Measurements from ENCODE around the gene MUC4.
"Not testable (repeated sequence)": the region's sequence is repeated elsewhere in the genome, so short reads cannot be mapped to it uniquely, and the experiment has no call there.

DNA sequence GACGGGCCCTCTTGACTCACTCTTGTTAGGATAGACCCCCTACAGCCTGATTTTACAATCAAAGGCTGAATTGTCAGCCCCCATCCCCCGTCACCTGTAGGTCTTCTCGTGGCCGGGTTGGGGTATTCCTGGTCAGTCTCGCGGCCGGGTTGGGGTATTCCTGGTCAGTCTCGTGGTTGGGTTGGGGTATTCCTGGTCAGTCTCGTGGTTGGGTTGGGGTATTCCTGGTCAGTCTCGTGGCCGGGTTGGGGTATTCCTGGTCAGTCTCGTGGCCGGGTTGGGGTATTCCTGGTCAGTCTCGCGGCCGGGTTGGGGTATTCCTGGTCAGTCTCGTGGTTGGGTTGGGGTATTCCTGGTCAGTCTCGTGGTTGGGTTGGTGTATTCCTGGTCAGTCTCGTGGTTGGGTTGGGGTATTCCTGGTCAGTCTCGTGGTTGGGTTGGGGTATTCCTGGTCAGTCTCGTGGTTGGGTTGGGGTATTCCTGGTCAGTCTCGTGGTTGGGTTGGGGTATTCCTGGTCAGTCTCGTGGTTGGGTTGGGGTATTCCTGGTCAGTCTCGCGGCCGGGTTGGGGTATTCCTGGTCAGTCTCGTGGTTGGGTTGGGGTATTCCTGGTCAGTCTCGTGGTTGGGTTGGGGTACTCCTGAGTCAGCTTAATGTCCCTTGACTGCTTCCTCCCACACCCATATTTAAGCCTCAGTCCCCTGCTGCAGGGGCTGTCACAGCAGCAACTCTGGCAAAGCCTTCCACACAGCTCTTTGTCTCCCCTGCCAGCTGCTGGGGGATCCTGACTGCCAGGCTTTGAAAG is 40.7 kb downstream of the MUC4 start:
- TF ChIP-seq, protein P1, sequence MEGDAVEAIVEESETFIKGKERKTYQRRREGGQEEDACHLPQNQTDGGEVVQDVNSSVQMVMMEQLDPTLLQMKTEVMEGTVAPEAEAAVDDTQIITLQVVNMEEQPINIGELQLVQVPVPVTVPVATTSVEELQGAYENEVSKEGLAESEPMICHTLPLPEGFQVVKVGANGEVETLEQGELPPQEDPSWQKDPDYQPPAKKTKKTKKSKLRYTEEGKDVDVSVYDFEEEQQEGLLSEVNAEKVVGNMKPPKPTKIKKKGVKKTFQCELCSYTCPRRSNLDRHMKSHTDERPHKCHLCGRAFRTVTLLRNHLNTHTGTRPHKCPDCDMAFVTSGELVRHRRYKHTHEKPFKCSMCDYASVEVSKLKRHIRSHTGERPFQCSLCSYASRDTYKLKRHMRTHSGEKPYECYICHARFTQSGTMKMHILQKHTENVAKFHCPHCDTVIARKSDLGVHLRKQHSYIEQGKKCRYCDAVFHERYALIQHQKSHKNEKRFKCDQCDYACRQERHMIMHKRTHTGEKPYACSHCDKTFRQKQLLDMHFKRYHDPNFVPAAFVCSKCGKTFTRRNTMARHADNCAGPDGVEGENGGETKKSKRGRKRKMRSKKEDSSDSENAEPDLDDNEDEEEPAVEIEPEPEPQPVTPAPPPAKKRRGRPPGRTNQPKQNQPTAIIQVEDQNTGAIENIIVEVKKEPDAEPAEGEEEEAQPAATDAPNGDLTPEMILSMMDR (IDR thresholded peaks at IDR 0.05) = not testable (repeated sequence)
- not testable (repeated sequence) for TF ChIP-seq EP300, POLR2A (IDR thresholded peaks at IDR 0.05)

Measured in gastroesophageal sphincter (tissue), 3 donors.